Liver (tissue), 9 donors: ENCODE measurements around the gene SYNDIG1. TPM values are rescaled to one million over a fixed set of nuclear protein-coding genes. Genes with fewer than 3 reads are reported as not detected.

Experiments used
- DNase-seq: peaks from one replicate; pipeline ENCODE4 v3.0.0-alpha.2; 2017; ENCODE audit warnings: low spot score
- H3K27ac ChIP-seq, 2 donors: one replicate each; pipeline ENCODE4 v1.7.0; 2013; ENCODE audit warnings: inconsistent platforms in 2 of 2, low read length in 2 of 2, control low read depth in 1 of 2, low read depth in 1 of 2, mild to moderate bottlenecking in 1 of 2
- H3K27me3 ChIP-seq, 4 donors: one replicate each; pipeline versions ENCODE4 v1.6.1 to v1.7.0; 2013; ENCODE audit warnings: low read length in 3 of 4, inconsistent platforms in 1 of 4, mild to moderate bottlenecking in 1 of 4, moderate library complexity in 1 of 4; ENCODE audit not compliant: control insufficient read depth in 4 of 4, insufficient read depth in 4 of 4
- H3K36me3 ChIP-seq, 4 donors: one replicate each; pipeline versions ENCODE4 v1.6.1 to v1.7.0; 2013; ENCODE audit warnings: low read length in 3 of 4, mild to moderate bottlenecking in 3 of 4, low read depth in 1 of 4, moderate library complexity in 1 of 4; ENCODE audit not compliant: control insufficient read depth in 4 of 4, insufficient read depth in 3 of 4
- H3K4me1 ChIP-seq, 4 donors: one replicate each; pipeline versions ENCODE4 v1.6.1 to v1.7.0; 2013; ENCODE audit warnings: low read length in 3 of 4, mild to moderate bottlenecking in 3 of 4, moderate library complexity in 1 of 4; ENCODE audit not compliant: control insufficient read depth in 4 of 4, insufficient read depth in 4 of 4
- H3K4me3 ChIP-seq, 3 donors: one replicate each; pipeline versions ENCODE4 v1.6.1 to v1.7.0; 2013; ENCODE audit warnings: low read length in 3 of 3, control low read depth in 1 of 3, low read depth in 1 of 3, mild to moderate bottlenecking in 1 of 3
- H3K9ac ChIP-seq, 2 donors: one replicate each; pipeline ENCODE4 v1.7.0; 2013; ENCODE audit warnings: low read length in 2 of 2, mild to moderate bottlenecking in 2 of 2, moderate library complexity in 2 of 2, control low read depth in 1 of 2, low read depth in 1 of 2
- H3K9me3 ChIP-seq, 4 donors: one replicate each; pipeline versions ENCODE4 v1.6.1 to v1.7.0; 2013; ENCODE audit warnings: low read length in 3 of 4; ENCODE audit not compliant: control insufficient read depth in 4 of 4
- FOXA1 ChIP-seq: IDR thresholded peaks from 2 replicates; pipeline ENCODE4 v1.6.1; 2016; ENCODE audit warnings: antibody characterized with exemption
- GABPA ChIP-seq, 2 donors: IDR thresholded peaks in 1 of 2; conservative IDR thresholded peaks in 1 of 2; 2 replicates each; pipeline ENCODE4 v1.6.1; 2016; ENCODE audit warnings: antibody characterized with exemption in 2 of 2, mild to moderate bottlenecking in 1 of 2, moderate library complexity in 1 of 2
- HNF4A ChIP-seq, 2 donors: conservative IDR thresholded peaks; 2 replicates each; pipeline ENCODE4 v1.6.1; 2016; ENCODE audit warnings: antibody characterized with exemption in 2 of 2, mild to moderate bottlenecking in 2 of 2
- JUND ChIP-seq, 2 donors: IDR thresholded peaks; 2 replicates each; pipeline ENCODE4 v1.6.1; 2016; ENCODE audit warnings: antibody characterized with exemption in 2 of 2
- MAX ChIP-seq: IDR thresholded peaks from 2 replicates; pipeline ENCODE4 v1.6.1; 2016; ENCODE audit warnings: antibody characterized with exemption
- NR2F2 ChIP-seq: IDR thresholded peaks from 2 replicates; pipeline ENCODE4 v1.6.1; 2016; ENCODE audit warnings: antibody characterized with exemption
- RAD21 ChIP-seq, 2 donors: IDR thresholded peaks; 2 replicates each; pipeline ENCODE4 v1.6.1; 2016; ENCODE audit warnings: antibody characterized with exemption in 2 of 2, mild to moderate bottlenecking in 2 of 2
- REST ChIP-seq: IDR thresholded peaks from 2 replicates; pipeline ENCODE4 v1.6.1; 2016; ENCODE audit warnings: antibody characterized with exemption, mild to moderate bottlenecking
- RXRA ChIP-seq, 2 donors: IDR thresholded peaks; 2 replicates each; pipeline ENCODE4 v1.6.1; 2017 to 2018; ENCODE audit warnings: antibody characterized with exemption in 2 of 2, mild to moderate bottlenecking in 1 of 2
- TAF1 ChIP-seq: conservative IDR thresholded peaks from 2 replicates; pipeline ENCODE4 v1.6.1; 2016; ENCODE audit warnings: antibody characterized with exemption, mild to moderate bottlenecking
- YY1 ChIP-seq: IDR thresholded peaks from 2 replicates; pipeline ENCODE4 v1.6.1; 2016; ENCODE audit warnings: antibody characterized with exemption, mild to moderate bottlenecking
- WGBS: extraction: QIAGEN DNeasy Blood & Tissue Kit; methylation state at CpG from one replicate; pipeline ENCODE4 v1.1.7; 2013; 5-methylcytosine and 5-hydroxymethylcytosine counted together
- polyA plus RNA-seq, 2 donors: library from polyadenylated mRNA; stranded (reverse) in 1 of 2; unstranded in 1 of 2; fragments of 200-250 nt in 1 of 2; fragments of >200 nt in 1 of 2; fragmentation: Nextera tagmentation in 1 of 2; extraction: Ambion mirVana in 1 of 2; gene quantifications; one replicate each; pipeline versions ENCODE4 v1.2.1 to v1.2.3, GENCODE V29; 2013 to 2015
- total RNA-seq, 2 donors: library from RNA; depleted of rRNA; stranded (reverse); fragments of >200 nt; gene quantifications; one replicate each; pipeline ENCODE4 v1.2.3, GENCODE V29; 2014
- TF ChIP-seq, protein P1 (sequence below): IDR thresholded peaks from 2 replicates; pipeline ENCODE4 v1.6.1; 2016; ENCODE audit warnings: antibody characterized with exemption
- TF ChIP-seq, protein P2 (sequence below): IDR thresholded peaks from 2 replicates; pipeline ENCODE4 v1.6.1; 2016; ENCODE audit warnings: antibody characterized with exemption
- donor health status: healthy.
- donor health status: healthy.
- donor health status: healthy.
- donor health status: healthy.
- donor health status: healthy.

The SYNDIG1 gene
- total and polyA plus RNA-seq, 4 donors: 0.05 to 0.08 TPM; not detected in 2

- Histone ChIP-seq H3K9ac (no peak overlapping the region), H3K36me3 (no peaks in the 10 kb centered on the region), H3K27ac (no peak overlapping the region), H3K4me3 (no peak overlapping the region), H3K4me1 (no peaks in the 10 kb centered on the region), H3K9me3 (no peaks in the 10 kb centered on the region), H3K27me3 (no peaks in the 10 kb centered on the region)
- TF ChIP-seq RXRA (IDR thresholded peaks at IDR 0.05) (no peak), YY1 (no peak), TAF1 (no peak), RAD21 (IDR thresholded peaks at IDR 0.05) (no peak), JUND (IDR thresholded peaks at IDR 0.05) (no peak), FOXA1 (no peak), MAX (no peak), NR2F2 (no peak), GABPA (IDR thresholded peaks at IDR 0.05 in 1 of 2, conservative IDR thresholded peaks at IDR 0.05 in 1 of 2) (no peak), REST (no peak), HNF4A (conservative IDR thresholded peaks at IDR 0.05) (no peak)
- TF ChIP-seq, protein P1, sequence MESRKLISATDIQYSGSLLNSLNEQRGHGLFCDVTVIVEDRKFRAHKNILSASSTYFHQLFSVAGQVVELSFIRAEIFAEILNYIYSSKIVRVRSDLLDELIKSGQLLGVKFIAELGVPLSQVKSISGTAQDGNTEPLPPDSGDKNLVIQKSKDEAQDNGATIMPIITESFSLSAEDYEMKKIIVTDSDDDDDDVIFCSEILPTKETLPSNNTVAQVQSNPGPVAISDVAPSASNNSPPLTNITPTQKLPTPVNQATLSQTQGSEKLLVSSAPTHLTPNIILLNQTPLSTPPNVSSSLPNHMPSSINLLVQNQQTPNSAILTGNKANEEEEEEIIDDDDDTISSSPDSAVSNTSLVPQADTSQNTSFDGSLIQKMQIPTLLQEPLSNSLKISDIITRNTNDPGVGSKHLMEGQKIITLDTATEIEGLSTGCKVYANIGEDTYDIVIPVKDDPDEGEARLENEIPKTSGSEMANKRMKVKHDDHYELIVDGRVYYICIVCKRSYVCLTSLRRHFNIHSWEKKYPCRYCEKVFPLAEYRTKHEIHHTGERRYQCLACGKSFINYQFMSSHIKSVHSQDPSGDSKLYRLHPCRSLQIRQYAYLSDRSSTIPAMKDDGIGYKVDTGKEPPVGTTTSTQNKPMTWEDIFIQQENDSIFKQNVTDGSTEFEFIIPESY: no peak
- no peak for DNase-seq
- WGBS: 85% methylated on average over 5 of the region's 5 CpGs
Measured at GRCh38 chr20:24685736-24686135, 216.3 kb downstream of the SYNDIG1 start.

DNA sequence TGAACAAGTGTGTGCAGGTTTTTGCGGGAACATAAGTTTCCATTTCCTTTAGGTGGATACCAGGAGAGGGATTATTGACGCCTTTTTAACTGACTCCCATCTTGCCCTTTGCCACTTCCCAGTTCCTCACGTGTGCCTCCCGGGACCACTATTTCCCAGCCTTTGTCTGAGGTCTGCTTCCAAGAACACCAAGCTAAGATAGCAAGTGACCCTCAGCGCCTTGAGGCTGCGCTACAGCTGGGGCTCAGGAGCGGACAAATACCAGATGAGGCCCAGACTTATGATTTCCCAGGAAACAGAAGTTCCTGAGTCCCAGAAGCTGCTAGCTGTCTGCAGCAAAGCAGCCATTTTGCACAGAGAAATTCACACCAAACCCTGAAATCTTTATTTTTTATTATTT, 216.7 kb downstream of the SYNDIG1 start:
- WGBS: 91% methylated on average over 7 of the region's 7 CpGs
- no peak overlapping the region for H3K4me3 ChIP-seq
- no peaks in the 10 kb centered on the region for H3K9me3 ChIP-seq
- H3K9ac ChIP-seq: no peak overlapping the region
- no peaks in the 10 kb centered on the region for H3K4me1 ChIP-seq
- H3K27ac ChIP-seq: no peak overlapping the region
- no peak for DNase-seq
- TF ChIP-seq JUND (IDR thresholded peaks at IDR 0.05) (no peak), REST (no peak)
- TF ChIP-seq, protein P2, sequence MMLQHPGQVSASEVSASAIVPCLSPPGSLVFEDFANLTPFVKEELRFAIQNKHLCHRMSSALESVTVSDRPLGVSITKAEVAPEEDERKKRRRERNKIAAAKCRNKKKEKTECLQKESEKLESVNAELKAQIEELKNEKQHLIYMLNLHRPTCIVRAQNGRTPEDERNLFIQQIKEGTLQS: no peak
- H3K36me3 ChIP-seq: no peaks in the 10 kb centered on the region
- H3K27me3 ChIP-seq: no peaks in the 10 kb centered on the region
